Activated naive CD8-positive, alpha-beta T cell (primary cell): ENCODE measurements around the gene TTYH2.

ENCODE experiments used
- H3K27ac Mint-ChIP-seq: one replicate; pipeline ENCODE4 v1.8.0; 2021; ENCODE audit warnings: mixed read lengths
- H3K27me3 Mint-ChIP-seq: one replicate; pipeline ENCODE4 v1.8.0; 2021; ENCODE audit warnings: mixed read lengths
- H3K36me3 Mint-ChIP-seq: one replicate; pipeline ENCODE4 v1.8.0; 2021; ENCODE audit warnings: mixed read lengths
- H3K4me1 Mint-ChIP-seq: one replicate; pipeline ENCODE4 v1.8.0; 2021; ENCODE audit warnings: low read depth, mixed read lengths
- H3K4me3 Mint-ChIP-seq: one replicate; pipeline ENCODE4 v1.8.0; 2021; ENCODE audit warnings: mild to moderate bottlenecking, mixed read lengths
- H3K9me3 Mint-ChIP-seq: one replicate; pipeline ENCODE4 v1.8.0; 2021; ENCODE audit warnings: low read depth, mixed read lengths

TTYH2 gene

DNA sequence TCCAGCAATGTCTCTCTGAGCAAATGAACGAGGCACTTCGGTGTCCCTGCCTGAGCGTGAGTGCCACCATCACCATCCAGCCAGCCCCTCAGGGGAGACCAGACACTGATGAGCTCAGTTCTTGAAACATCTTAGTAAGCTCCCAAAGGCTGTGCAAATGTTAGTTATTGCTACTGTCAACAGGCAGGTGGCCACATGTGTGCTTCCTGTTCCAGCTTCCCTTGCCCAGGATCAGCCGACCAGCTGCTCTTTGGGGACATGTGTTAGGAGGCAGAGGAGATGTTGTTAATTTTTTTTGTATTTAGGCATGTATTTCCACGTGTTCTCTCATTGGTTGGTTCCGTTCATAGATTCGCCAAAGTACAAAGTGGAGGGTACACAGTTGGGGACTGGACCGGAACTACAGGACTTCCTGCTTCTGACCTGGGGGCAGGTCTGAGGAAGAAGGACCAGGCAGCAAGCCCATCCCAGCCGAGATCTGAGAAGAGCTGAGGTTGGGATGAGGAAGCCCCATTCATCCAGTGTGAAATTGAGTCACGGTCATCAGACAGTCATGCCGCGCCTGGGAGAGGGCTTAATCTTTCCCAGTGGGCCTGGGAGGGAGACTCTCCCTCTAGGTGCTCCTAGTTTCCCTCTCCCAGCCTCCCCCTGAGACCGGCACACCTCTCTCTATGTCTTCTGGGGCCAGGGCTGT, 3.8 kb downstream of the TTYH2 start:
- Mint-ChIP-seq H3K9me3 (no peaks in the 10 kb centered on the region), H3K4me1 (peaks cover 22% of the 10 kb centered on the region), H3K27ac (no peak overlapping the region), H3K36me3 (peaks cover 2% of the 10 kb centered on the region), H3K4me3 (no peak overlapping the region), H3K27me3 (no peaks in the 10 kb centered on the region)

DNA sequence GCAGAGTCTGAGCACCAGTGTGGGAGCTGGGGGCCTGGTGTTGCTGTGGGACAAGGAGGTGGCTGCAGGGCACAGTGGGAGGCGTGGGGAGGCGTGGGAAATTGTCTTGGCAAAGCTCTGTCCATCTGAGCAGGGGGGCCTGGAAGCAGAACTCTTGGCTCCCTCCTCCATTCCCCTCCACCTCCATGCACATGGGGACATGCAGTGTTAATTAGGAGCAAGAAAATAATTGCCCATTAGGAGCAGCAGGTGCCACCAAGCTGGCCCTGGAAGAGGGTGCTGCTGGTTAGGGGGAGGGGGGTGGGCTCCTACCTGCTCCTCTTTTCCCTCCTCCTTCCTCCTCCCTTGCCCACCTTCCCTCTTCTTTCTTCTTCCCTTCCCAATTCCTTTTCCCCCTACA, 4.5 kb downstream of the TTYH2 start:
- Mint-ChIP-seq H3K27ac (no peak overlapping the region), H3K4me3 (no peak overlapping the region), H3K9me3 (no peaks in the 10 kb centered on the region), H3K27me3 (no peaks in the 10 kb centered on the region), H3K4me1 (peaks cover 16% of the 10 kb centered on the region), H3K36me3 (peaks cover 2% of the 10 kb centered on the region)

DNA sequence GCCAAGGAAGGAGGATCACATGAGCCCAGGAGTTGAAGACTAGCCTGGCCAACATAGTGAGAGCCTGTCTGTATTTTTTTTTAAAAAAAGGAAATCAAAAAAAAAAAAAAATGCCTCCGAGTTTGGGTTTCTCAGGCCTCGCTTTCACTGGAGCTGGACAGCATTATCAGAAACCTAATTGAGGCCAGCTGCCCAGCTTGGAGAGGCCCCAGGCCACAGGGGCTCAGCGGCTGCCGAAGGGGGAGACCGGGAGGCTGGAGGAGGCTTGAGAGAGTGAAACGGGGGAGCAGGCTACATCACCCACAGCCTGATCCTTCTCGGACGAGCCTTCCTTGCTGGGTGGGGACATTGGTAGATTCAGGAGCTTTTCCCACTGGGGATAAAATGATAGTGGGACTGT, 5.1 kb downstream of the TTYH2 start:
- no peaks in the 10 kb centered on the region for H3K27me3 Mint-ChIP-seq
- no peaks in the 10 kb centered on the region for H3K9me3 Mint-ChIP-seq
- peaks cover 13% of the 10 kb centered on the region for H3K4me1 Mint-ChIP-seq
- no peak overlapping the region for H3K27ac Mint-ChIP-seq
- H3K36me3 Mint-ChIP-seq = peaks cover 2% of the 10 kb centered on the region
- H3K4me3 Mint-ChIP-seq = no peak overlapping the region

DNA sequence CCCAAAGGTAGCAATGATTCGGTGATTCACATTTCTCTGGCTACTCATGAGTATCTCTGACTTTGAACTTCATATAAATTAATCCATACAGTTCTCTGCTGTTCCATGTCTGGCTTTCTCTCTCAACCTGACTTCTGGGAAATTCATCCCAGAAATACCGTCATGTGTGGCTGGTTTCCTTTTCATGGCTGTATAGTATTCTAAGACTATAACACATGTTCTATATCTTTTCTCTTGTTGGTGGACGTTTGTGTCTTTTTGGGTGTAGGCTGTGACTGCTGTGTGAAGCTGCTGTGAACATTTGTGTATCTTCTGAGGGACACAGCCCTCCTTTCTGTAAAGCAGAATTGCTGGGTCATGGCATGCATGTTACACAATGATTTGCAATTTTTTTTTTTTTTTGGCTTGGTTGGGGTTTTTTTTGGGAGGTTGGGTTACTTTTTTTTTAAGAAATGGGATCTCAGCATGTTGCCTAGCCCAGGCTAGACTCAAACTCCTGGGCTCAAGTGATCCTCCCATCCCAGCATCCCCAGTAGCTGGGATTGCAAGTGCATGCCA, 6.3 kb downstream of the TTYH2 start:
- peaks cover 4% of the 10 kb centered on the region for H3K36me3 Mint-ChIP-seq

DNA sequence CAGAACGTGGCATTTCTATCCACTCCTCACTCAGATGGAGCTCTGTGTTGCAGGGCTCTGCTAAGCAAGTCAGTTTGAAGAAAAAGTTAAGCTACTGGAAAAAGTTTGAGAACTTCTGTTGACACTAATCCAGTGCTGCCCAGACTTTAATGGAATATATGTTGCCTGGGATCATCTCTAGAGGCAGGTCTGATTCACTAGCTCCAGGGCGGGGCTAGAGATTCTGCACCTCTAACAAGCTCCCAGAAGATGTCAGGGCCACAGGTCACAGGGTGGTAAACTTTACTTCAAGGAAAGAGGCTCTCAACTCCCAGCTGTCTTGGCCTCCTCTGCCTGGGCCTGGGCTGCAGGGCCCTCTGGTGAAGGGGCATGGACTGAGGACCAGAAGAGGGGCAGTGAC, 6.8 kb downstream of the TTYH2 start:
- peaks cover 5% of the 10 kb centered on the region for H3K4me1 Mint-ChIP-seq
- no peaks in the 10 kb centered on the region for H3K27me3 Mint-ChIP-seq
- H3K36me3 Mint-ChIP-seq = peaks cover 4% of the 10 kb centered on the region
- no peak overlapping the region for H3K27ac Mint-ChIP-seq
- H3K4me3 Mint-ChIP-seq = no peak overlapping the region
- no peaks in the 10 kb centered on the region for H3K9me3 Mint-ChIP-seq

More for the DNA sequence above, 6.3 kb downstream of the TTYH2 start:
- Mint-ChIP-seq H3K27ac (no peak overlapping the region), H3K9me3 (no peaks in the 10 kb centered on the region), H3K4me1 (peaks cover 5% of the 10 kb centered on the region), H3K27me3 (no peaks in the 10 kb centered on the region), H3K4me3 (no peak overlapping the region)

DNA sequence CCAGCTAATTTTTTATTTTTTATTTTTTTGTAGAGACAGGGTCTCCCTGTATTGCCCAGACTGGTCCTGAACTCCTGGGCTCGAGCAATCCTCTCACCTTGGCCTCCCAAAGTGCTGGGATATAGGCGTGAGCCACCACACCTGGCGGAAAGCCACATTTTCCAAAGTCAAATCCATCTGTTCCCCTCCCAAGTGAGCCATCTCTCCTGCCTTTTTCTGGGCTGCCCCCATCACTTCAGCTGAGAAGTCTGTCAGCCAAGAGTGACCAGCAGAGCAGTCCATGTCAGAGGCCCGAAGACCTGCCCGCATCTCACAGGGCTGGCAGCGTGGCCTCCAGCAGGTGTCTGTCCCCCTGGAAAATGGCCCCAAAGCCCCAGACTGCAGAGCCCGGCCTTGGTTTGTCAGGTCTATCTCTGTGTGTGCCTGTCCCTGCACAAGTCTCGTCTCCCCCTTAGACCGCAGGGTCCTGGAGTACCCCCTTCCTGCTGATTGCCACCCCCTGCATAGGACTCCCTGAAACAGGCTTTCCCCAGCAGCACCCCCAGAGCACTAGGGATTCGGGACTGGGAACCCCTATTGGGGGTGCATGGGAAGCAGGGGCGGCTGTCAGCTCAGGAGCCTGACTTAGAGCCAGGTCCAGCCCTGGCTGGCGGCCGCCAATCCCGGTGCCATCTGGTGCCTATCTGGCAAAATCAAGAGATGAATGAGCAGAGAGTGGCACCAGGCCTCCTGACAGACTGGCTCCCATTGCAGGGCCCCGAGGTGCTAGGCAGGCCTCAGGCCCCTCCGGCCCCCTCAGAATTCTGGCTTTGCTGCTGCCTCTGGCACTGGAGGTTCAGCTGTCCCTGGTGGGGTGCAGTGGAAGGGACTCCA, 7.8 kb downstream of the TTYH2 start:
- Mint-ChIP-seq H3K4me1 (no peaks in the 10 kb centered on the region), H3K27ac (no peak overlapping the region), H3K36me3 (peaks cover 2% of the 10 kb centered on the region), H3K9me3 (no peaks in the 10 kb centered on the region), H3K4me3 (no peak overlapping the region), H3K27me3 (no peaks in the 10 kb centered on the region)

DNA sequence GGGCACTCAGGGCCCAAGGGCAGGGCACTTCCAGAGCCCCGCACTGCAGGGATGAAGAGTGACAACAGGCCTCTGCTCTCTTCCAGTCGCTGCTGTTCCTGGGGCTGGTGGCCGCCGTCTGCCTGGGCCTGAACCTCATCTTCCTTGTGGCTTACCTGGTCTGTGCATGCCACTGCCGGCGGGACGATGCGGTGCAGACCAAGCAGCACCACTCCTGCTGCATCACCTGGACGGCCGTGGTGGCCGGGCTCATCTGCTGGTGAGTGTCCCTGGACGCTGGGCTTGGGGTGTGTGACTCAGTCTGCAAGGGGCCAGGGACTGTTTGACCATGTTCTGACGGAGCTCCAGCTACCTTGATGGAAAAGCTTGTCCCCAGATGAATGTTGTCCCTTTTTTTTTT, 9.0 kb downstream of the TTYH2 start:
- Mint-ChIP-seq H3K4me3 (no peak overlapping the region), H3K27me3 (no peaks in the 10 kb centered on the region), H3K27ac (no peak overlapping the region)

DNA sequence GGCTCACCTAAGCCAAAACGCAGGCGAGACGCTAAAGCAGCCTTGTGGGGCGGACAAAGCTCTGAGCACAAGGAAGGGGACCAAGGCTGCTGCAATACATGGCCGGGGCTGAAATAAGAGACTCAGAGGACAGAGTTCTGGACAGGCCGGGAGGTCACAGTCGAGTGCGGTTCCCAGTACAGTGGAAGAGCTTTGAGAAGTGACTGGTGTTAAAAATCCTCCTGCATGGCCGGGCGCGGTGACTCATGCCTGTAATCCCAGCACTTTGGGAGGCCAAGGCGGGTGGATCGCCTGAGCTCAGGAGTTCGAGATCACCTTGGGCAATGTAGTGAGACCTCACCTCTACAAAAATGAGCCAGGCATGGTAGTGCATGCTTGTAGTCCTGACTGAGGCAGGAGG, 10.5 kb downstream of the TTYH2 start:
- H3K9me3 Mint-ChIP-seq = no peaks in the 10 kb centered on the region
- H3K4me1 Mint-ChIP-seq = no peaks in the 10 kb centered on the region
- no peak overlapping the region for H3K4me3 Mint-ChIP-seq
- H3K27me3 Mint-ChIP-seq = no peaks in the 10 kb centered on the region
- H3K36me3 Mint-ChIP-seq = peaks cover 5% of the 10 kb centered on the region
- no peak overlapping the region for H3K27ac Mint-ChIP-seq

More for the DNA sequence above, 9.0 kb downstream of the TTYH2 start:
- no peaks in the 10 kb centered on the region for H3K9me3 Mint-ChIP-seq
- H3K36me3 Mint-ChIP-seq = peaks cover 2% of the 10 kb centered on the region
- no peaks in the 10 kb centered on the region for H3K4me1 Mint-ChIP-seq

DNA sequence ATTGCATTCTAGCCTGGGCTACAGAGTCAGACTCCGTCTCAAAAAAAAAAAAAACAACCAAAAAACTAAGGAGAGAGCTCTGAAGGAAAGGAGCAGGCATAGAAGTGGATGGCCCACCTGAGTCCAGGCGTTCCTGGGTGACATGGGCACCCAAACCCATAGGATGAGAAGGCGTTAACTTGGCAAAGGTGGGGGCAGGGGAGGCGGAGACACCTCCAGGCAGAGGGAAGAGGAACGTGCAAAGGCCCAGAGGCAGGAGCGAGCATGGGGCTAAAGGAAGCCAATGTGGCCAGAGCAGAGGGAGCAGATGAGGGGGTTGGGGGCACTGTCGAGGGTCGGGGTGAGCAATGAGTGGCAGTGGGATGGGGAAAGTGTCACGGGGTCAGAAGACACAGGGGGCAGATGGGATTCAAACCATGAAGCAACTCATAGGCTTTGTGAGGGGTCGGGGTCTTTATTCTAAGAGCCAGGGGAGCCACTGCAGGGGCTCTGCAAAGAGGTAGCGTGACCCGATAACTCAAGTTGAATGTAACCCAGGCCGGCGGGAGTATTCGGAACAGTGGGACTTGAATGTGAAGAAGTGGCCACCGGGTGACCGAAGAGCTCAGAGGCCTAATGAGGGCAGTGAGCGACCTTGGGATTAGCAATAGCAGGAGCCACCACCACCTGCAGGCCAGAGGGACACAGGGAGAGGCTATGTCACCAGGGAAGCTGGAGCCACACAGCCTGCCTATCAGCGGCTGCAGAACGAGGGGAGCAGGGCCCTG, 11.8 kb downstream of the TTYH2 start:
- H3K36me3 Mint-ChIP-seq = peaks cover 7% of the 10 kb centered on the region
- no peak overlapping the region for H3K4me3 Mint-ChIP-seq
- no peaks in the 10 kb centered on the region for H3K27me3 Mint-ChIP-seq
- H3K4me1 Mint-ChIP-seq = no peaks in the 10 kb centered on the region
- H3K9me3 Mint-ChIP-seq = no peaks in the 10 kb centered on the region
- no peak overlapping the region for H3K27ac Mint-ChIP-seq

DNA sequence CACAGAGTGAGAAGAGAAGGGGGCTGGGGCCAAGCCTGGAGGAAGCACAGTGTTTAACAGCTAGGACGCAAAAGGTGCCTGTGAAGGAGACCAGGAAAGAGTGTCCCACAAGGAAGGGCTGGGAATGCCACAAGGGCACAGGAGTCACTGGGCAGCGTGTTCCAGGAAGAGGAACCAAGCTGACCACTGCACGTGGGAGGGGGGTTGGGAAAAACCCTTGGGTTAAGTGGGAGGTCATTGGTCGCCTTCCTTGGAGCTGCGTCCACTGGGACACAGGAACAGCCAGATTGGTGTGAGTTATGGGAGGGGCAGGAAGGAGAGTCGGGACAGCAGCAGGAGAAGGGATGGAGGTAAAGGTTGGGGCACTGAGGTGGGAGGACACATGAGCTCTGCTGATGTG, 12.9 kb downstream of the TTYH2 start:
- Mint-ChIP-seq H3K36me3 (peaks cover 7% of the 10 kb centered on the region), H3K27ac (no peak overlapping the region), H3K27me3 (no peaks in the 10 kb centered on the region), H3K9me3 (no peaks in the 10 kb centered on the region), H3K4me1 (no peaks in the 10 kb centered on the region), H3K4me3 (no peak overlapping the region)

DNA sequence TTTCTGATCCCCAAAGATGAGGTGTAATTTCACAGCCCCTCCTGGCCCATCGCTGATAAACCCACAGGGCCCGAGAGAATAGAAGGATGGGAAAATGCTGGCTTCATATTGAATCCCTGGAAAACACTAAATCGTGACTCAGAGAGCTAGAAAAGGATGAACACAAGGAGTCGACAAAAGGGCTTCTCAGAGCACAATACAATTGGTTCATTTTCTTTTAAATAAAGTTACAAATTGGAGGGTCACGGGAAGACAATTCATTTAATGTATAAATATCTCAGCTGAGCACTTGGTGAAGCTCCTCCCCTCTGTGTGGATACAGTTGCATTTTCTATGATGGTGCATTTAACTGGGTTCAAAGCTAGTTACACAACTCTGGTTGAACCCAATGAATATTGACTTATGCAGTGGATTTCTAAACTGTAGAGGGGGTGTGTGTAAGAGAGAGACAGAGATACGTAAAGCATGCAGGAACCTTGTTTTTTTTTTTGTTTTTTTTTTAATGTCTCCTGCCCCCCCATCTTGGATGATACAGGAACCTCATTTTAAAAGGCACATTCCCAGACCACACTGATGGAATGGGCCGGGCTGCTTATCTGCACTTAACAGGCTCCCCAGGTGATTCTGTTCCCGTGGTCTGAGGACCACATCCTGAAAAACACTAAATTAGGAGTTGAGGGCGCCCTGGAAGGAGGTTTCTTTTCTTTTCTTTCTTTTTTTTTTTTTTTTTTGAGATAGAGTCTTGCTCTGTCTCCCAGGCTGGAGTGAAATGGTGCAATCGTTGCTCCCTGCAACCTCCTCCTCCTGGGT, 14.1 kb downstream of the TTYH2 start:
- Mint-ChIP-seq H3K4me3 (no peak overlapping the region), H3K27ac (no peak overlapping the region), H3K36me3 (peaks cover 7% of the 10 kb centered on the region), H3K27me3 (no peaks in the 10 kb centered on the region), H3K4me1 (no peaks in the 10 kb centered on the region), H3K9me3 (no peaks in the 10 kb centered on the region)

DNA sequence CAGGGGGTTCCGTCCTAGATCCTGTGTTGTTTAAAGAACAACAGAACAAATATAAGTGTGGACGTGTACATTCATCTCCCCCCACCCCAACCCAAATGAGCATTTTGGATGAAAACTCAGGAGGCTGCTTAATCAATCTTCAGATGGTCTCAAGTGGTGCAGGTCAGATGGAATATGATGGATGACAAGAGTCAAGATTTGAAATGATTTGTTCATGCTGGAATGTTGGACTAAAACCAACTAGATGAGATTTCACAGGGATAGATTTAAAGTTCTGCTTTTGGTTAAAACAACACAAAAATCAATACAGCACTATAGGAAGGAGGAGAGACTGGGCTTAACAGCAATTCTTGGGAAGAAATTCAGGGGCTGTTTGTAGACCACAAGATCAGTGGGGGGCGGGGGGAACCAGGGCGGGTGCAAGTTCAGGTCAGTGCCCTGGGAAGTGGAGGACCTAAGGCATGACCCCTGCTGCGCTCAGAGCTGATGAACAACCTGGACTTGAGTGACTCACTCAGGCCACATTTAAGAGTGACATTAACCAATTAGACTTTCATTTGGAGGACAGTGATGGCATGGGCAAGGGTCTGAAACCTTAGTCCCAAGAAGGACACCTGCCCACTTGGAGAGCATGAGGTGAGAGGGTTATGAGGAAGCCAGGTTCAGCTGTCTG, 15.1 kb downstream of the TTYH2 start:
- Mint-ChIP-seq H3K27me3 (no peaks in the 10 kb centered on the region), H3K36me3 (peaks cover 7% of the 10 kb centered on the region), H3K27ac (no peak overlapping the region)

DNA sequence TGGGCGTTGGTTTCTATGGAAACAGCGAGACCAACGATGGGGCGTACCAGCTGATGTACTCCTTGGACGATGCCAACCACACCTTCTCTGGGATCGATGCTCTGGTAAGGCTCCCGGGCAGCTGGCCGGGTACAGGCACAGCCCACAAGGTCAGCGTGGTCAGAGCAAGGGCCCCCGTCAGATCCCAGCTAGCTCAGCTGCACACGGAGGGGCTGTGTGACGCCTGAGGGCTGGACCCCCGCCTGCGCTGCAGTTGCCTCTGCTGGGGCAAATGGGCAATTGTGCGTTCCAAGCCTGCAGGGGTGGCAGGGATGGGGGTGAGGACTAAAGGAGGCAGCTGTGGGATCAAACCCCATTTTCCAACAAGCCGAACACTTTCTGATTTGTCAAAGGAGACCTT, 17.5 kb downstream of the TTYH2 start:
- peaks cover 5% of the 10 kb centered on the region for H3K36me3 Mint-ChIP-seq
- H3K4me1 Mint-ChIP-seq = no peaks in the 10 kb centered on the region
- no peaks in the 10 kb centered on the region for H3K9me3 Mint-ChIP-seq
- no peak overlapping the region for H3K27ac Mint-ChIP-seq
- no peaks in the 10 kb centered on the region for H3K27me3 Mint-ChIP-seq
- no peak overlapping the region for H3K4me3 Mint-ChIP-seq

More for the DNA sequence above, 15.1 kb downstream of the TTYH2 start:
- H3K4me3 Mint-ChIP-seq = no peak overlapping the region
- H3K4me1 Mint-ChIP-seq = no peaks in the 10 kb centered on the region
- H3K9me3 Mint-ChIP-seq = no peaks in the 10 kb centered on the region
